GM23248 (cell line): ENCODE measurements around the gene IQCK. TPM values are rescaled to one million over a fixed set of nuclear protein-coding genes. Genes with fewer than 3 reads are reported as not detected.

Experiments used
- DNase-seq: peaks from one replicate; pipeline ENCODE4 v3.0.0-alpha.2; 2015
- H2AFZ ChIP-seq: fragments of 200-600 bp; sonication (generic); 2 replicates; pipeline ENCODE4 v1.6.1; 2016; ENCODE audit warnings: antibody characterized with exemption
- H3F3A ChIP-seq: fragments of 200-600 bp; sonication (generic); 2 replicates; pipeline ENCODE4 v1.6.1; 2016; ENCODE audit warnings: mild to moderate bottlenecking, antibody characterized with exemption, mixed run types; ENCODE audit not compliant: insufficient read depth
- H3K27ac ChIP-seq: fragments of 200-600 bp; sonication (generic); 2 replicates; pipeline ENCODE4 v1.5.1; 2016; ENCODE audit warnings: mild to moderate bottlenecking
- H3K27me3 ChIP-seq: fragments of 200-600 bp; sonication (generic); replicated peaks from 2 replicates; pipeline ENCODE4 v1.6.1; 2016; ENCODE audit warnings: mild to moderate bottlenecking; ENCODE audit not compliant: insufficient read depth
- H3K36me3 ChIP-seq: fragments of 200-600 bp; sonication (generic); 2 replicates; pipeline ENCODE4 v1.6.1; 2016; ENCODE audit warnings: low read depth, mild to moderate bottlenecking
- H3K4me1 ChIP-seq: fragments of 200-600 bp; sonication (generic); 2 replicates; pipeline ENCODE4 v1.6.1; 2016; ENCODE audit warnings: mild to moderate bottlenecking; ENCODE audit not compliant: insufficient read depth
- H3K4me2 ChIP-seq: fragments of 200-600 bp; sonication (generic); one replicate; pipeline ENCODE4 v1.6.1; 2016; ENCODE audit warnings: mild to moderate bottlenecking; ENCODE audit not compliant: unreplicated experiment
- H3K4me3 ChIP-seq: fragments of 200-600 bp; sonication (generic); 2 replicates; pipeline ENCODE4 v1.5.1; 2016; ENCODE audit warnings: mild to moderate bottlenecking
- H3K79me2 ChIP-seq: fragments of 200-600 bp; sonication (generic); 2 replicates; pipeline ENCODE4 v1.6.1; 2016; ENCODE audit warnings: mild to moderate bottlenecking; ENCODE audit not compliant: insufficient read depth
- H3K9ac ChIP-seq: fragments of 200-600 bp; sonication (generic); 2 replicates; pipeline ENCODE4 v1.6.1; 2016; ENCODE audit warnings: mild to moderate bottlenecking
- H3K9me2 ChIP-seq: fragments of 200-600 bp; sonication (generic); 2 replicates; pipeline ENCODE4 v1.6.1; 2016; ENCODE audit warnings: mixed run types, mild to moderate bottlenecking, moderate library complexity; ENCODE audit not compliant: insufficient read depth
- H3K9me3 ChIP-seq: fragments of 200-600 bp; sonication (generic); one replicate; pipeline ENCODE4 v1.6.1; 2017; ENCODE audit warnings: low read depth
- H4K20me1 ChIP-seq: fragments of 200-600 bp; sonication (generic); 2 replicates; pipeline ENCODE4 v1.6.0; 2016; ENCODE audit not compliant: insufficient read depth
- EZH2 ChIP-seq: fragments of 200-600 bp; sonication (generic); IDR thresholded peaks from 2 replicates; pipeline ENCODE4 v1.6.1; 2018; ENCODE audit warnings: antibody characterized with exemption, mild to moderate bottlenecking; ENCODE audit not compliant: insufficient read depth, poor library complexity, severe bottlenecking
- EZH2phosphoT487 ChIP-seq: fragments of 200-600 bp; sonication (generic); IDR thresholded peaks from 2 replicates; pipeline ENCODE4 v1.6.1; 2018; ENCODE audit warnings: antibody characterized with exemption, moderate library complexity, mild to moderate bottlenecking, low read depth; ENCODE audit not compliant: insufficient read depth
- WGBS, 2 experiments: methylation state at CpG; one replicate each; pipeline ENCODE4 v1.1.6; 2015 to 2017; ENCODE audit warnings: low lambda C conversion rate in 2 of 2, low coverage in 1 of 2; ENCODE audit errors: missing lambda C conversion rate in 2 of 2; 5-methylcytosine and 5-hydroxymethylcytosine counted together
- in situ Hi-C: fragments of 300-500 bp; cut with MboI; formaldehyde crosslinking; loops from 2 replicates; pipeline ENCODE4 v1.15.0; 2020
- polyA plus RNA-seq: library from polyadenylated mRNA; unstranded; fragments of >200 nt; fragmentation: Nextera tagmentation; extraction: Ambion mirVana; gene quantifications from 2 replicates; pipeline ENCODE4 v1.2.1, GENCODE V29; 2016
- total RNA-seq: library from RNA; depleted of rRNA; stranded (reverse); fragments of >200 nt; shearing (Covaris generic); gene quantifications from 2 replicates; pipeline ENCODE4 v1.2.3, GENCODE V29; 2014

The IQCK gene
- total and polyA plus RNA-seq, 2 experiments from 2014 or later, result 9.7 to 9.8 TPM

GRCh38 chr16:19700319-19700781 is 17.7 kb upstream of the IQCK start:
- Histone ChIP-seq H3K9ac (peak overlapping the region; percentile 12), H2AFZ (no peak overlapping the region), H3K36me3 (no peaks in the 10 kb centered on the region), H3K27me3 (no peaks in the 10 kb centered on the region), H3K9me2 (no peaks in the 10 kb centered on the region), H3K27ac (peak overlapping the region; percentile 64), H3K4me3 (no peak overlapping the region), H4K20me1 (no peaks in the 10 kb centered on the region), H3F3A (peaks cover 47% of the 10 kb centered on the region), H3K4me2 (peak overlapping the region; percentile 6), H3K4me1 (peaks cover 51% of the 10 kb centered on the region), H3K79me2 (peaks cover 12% of the 10 kb centered on the region; the same call in 1 of the 2 replicates), H3K9me3 (no peaks in the 10 kb centered on the region)
- WGBS, 2 experiments, result 15 to 25% methylated on average over 6 of the region's 6 CpGs
- TF ChIP-seq EZH2phosphoT487 (no peak), EZH2 (no peak)
- in situ Hi-C loops, result no loop called here
- DNase-seq, result peak; percentile 73

- TF ChIP-seq EZH2phosphoT487, result no peak
- TF ChIP-seq EZH2, result no peak
- H3F3A ChIP-seq, result peaks cover 41% of the 10 kb centered on the region
- H3K4me2 ChIP-seq, result peak overlapping the region; percentile 10
- H4K20me1 ChIP-seq, result no peaks in the 10 kb centered on the region
- in situ Hi-C loops, result no loop called here
- no peak overlapping the region for H2AFZ ChIP-seq
- H3K27me3 ChIP-seq, result no peaks in the 10 kb centered on the region
- no peaks in the 10 kb centered on the region for H3K36me3 ChIP-seq
- peaks cover 48% of the 10 kb centered on the region for H3K4me1 ChIP-seq
- H3K79me2 ChIP-seq, result peaks cover 12% of the 10 kb centered on the region; the same call in 1 of the 2 replicates
- no peaks in the 10 kb centered on the region for H3K9me2 ChIP-seq
- DNase-seq, result peak; percentile 43
- H3K27ac ChIP-seq, result peak overlapping the region; percentile 64
- H3K9me3 ChIP-seq, result no peaks in the 10 kb centered on the region
- 36 to 38% methylated on average over 3 of the region's 3 CpGs for WGBS, 2 experiments
- H3K9ac ChIP-seq, result peak overlapping the region; percentile 12
- no peak overlapping the region for H3K4me3 ChIP-seq
These were observed 17.0 kb upstream of the IQCK start for GRCh38 chr16:19701091-19701490.

- in situ Hi-C loops, result no loop called here
- H3K79me2 ChIP-seq, result peaks cover 12% of the 10 kb centered on the region; the same call in 1 of the 2 replicates
- TF ChIP-seq EZH2phosphoT487, result no peak
- TF ChIP-seq EZH2, result no peak
- no peak overlapping the region for H3K9ac ChIP-seq
- H3K9me2 ChIP-seq, result no peaks in the 10 kb centered on the region
- no peaks in the 10 kb centered on the region for H3K9me3 ChIP-seq
- peaks cover 38% of the 10 kb centered on the region for H3K4me1 ChIP-seq
- no peak overlapping the region for H3K4me3 ChIP-seq
- no peak overlapping the region for H2AFZ ChIP-seq
- 53 to 58% methylated on average over 6 of the region's 6 CpGs for WGBS, 2 experiments
- peaks cover 34% of the 10 kb centered on the region for H3F3A ChIP-seq
- no peak overlapping the region for H3K27ac ChIP-seq
- H4K20me1 ChIP-seq, result no peaks in the 10 kb centered on the region
- H3K36me3 ChIP-seq, result no peaks in the 10 kb centered on the region
- H3K4me2 ChIP-seq, result no peak overlapping the region
- no peak for DNase-seq
- H3K27me3 ChIP-seq, result no peaks in the 10 kb centered on the region
These were observed 14.7 kb upstream of the IQCK start for GRCh38 chr16:19703172-19703889.

GRCh38 chr16:19704321-19705145 is 13.5 kb upstream of the IQCK start:
- peak; percentile 73 for DNase-seq
- Histone ChIP-seq H3K27ac (peak overlapping the region; percentile 73), H3K79me2 (peaks cover 12% of the 10 kb centered on the region; the same call in 1 of the 2 replicates), H3K9me3 (no peaks in the 10 kb centered on the region), H4K20me1 (no peaks in the 10 kb centered on the region), H3K4me3 (no peak overlapping the region), H3F3A (peaks cover 23% of the 10 kb centered on the region), H3K4me1 (peaks cover 26% of the 10 kb centered on the region), H2AFZ (no peak overlapping the region), H3K36me3 (no peaks in the 10 kb centered on the region), H3K9ac (no peak overlapping the region), H3K27me3 (no peaks in the 10 kb centered on the region), H3K9me2 (no peaks in the 10 kb centered on the region), H3K4me2 (peak overlapping the region; percentile 7)
- TF ChIP-seq EZH2phosphoT487, result no peak
- no peak for TF ChIP-seq EZH2
- 74 to 75% methylated on average over 18 of the region's 18 CpGs for WGBS, 2 experiments
- in situ Hi-C loops, result no loop called here
